RWPE1 (cell line): Measurements from ENCODE around the gene ZRANB1.
A peak's percentile ranks its signal among the peaks of the same experiment; 100 is the strongest.

Source experiments
- CTCF ChIA-PET: fragments of 350-600 bp; sonication (Branson Sonifier 250); formaldehyde crosslinking; extraction: SDS; loops from one replicate; lab custom pipeline; 2021; lab: Yijun Ruan, JAX
- POLR2A ChIA-PET: fragments of 400-600 bp; formaldehyde crosslinking; extraction: SDS; loops from one replicate; lab custom pipeline; 2020; ENCODE audit warnings: antibody characterized with exemption; ENCODE audit not compliant: low non-redundant PET; lab: Yijun Ruan, JAX
- DNase-seq: peaks from one replicate; pipeline ENCODE4 v3.0.0; 2012; ENCODE audit warnings: low spot score
- H3K27ac ChIP-seq: fragments of 450-650 bp; 2 replicates; pipeline ENCODE4 v1.5.1; 2017
- TF ChIP-seq, protein P1 (sequence below): fragments of 450-650 bp; conservative IDR thresholded peaks from 2 replicates; pipeline ENCODE4 v1.5.1; 2017; ENCODE audit warnings: low read depth, mild to moderate bottlenecking

The ZRANB1 gene

DNA sequence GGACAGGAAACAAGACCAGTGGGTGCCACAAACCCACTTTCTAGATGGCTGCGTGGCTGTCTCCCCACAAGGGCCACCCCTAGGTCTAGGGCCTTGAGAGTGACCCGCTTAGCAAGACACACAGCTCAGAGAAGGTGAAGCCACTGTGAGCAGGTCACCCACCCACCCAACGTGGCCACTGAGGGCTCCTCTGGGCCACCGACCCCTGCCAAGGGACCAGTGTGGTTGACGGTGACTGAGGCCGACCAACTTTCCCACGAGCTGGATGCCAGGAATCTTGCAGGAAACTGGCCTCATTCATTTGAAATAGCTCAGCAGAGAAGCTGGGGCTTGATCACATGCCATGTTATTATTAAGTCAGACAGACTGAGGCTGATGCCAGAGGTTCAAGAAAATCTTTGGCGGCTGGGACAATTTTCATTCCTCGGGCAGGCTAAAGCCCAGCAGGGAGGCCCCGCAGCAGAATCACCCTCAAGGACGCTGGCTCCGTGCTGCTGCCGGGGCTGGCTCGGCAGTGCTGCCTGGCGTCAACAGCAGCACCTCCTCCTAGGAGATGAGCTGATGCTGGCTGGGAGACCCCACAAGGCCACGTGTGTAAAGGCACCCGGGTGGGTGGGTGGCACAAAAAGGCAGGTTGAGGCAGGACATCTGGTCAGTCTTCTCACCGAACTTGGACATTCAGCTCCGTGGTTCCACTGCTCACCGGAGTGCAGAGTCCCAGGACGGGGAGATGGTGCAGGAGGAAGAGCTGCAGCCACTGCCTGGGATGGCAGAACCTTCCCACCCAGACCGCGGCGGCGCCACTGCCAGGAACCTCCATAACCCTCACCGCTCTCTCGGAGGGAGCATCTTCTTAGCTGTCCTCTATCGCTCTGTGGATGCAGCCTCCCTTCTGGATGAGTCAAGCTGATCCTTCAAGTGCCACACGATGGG, 57.8 kb downstream of the ZRANB1 start:
- CTCF ChIA-PET = no interaction called here
- POLR2A ChIA-PET = no interaction called here
- no peak for DNase-seq

DNA sequence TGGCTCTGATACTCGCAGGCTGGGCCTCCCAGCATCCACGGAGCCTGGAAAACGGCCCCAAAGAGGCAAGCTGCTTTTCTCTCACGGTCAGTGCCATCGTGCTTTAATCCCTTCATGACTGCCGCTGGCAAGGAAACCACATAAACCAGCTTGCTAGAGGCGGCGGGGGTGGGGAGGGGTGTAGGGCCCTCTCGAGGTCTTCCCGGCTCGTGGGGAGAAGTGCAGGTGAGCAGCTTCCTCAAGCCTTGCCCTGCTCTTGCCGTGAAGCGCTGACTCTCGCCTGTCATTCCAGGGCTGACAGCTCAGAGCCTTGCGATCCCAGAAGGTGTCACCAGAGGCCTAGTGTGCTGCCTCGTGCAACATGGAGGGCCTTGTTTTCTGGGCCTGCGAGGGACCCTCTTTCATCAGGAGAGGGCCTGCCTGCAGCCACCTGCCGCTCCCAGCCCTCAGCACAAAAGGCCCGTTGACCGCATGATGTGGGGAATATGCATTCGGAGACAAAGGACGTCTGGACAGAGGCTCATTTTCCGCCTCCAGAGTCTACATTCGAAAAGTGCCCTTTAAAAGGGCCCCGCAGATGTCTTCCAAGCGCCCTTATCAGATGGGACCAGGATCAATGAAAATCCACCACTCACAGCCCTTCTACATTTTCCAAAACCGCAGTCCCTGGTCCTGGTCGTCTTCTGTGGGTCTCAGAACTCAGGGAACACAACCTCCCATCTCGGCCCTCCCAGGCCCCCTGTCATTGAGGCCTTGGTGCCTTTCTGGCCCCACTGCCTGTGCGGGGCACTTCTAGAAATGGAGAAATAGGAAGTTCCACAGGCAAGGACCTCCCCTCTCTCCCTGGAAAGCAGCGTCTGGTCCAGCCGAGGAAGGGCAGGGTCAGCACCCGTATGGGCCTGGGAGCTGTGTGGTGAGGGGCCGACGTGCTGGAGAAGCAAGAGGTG, 58.7 kb downstream of the ZRANB1 start:
- DNase-seq = no peak
- POLR2A ChIA-PET = no interaction called here
- CTCF ChIA-PET = interaction anchor here (0.5 kb wide), 1 partner anchor 1926 kb away, joined by 3 read pairs; no protein-coding TSS in a partner anchor
- TF ChIP-seq, protein P1, sequence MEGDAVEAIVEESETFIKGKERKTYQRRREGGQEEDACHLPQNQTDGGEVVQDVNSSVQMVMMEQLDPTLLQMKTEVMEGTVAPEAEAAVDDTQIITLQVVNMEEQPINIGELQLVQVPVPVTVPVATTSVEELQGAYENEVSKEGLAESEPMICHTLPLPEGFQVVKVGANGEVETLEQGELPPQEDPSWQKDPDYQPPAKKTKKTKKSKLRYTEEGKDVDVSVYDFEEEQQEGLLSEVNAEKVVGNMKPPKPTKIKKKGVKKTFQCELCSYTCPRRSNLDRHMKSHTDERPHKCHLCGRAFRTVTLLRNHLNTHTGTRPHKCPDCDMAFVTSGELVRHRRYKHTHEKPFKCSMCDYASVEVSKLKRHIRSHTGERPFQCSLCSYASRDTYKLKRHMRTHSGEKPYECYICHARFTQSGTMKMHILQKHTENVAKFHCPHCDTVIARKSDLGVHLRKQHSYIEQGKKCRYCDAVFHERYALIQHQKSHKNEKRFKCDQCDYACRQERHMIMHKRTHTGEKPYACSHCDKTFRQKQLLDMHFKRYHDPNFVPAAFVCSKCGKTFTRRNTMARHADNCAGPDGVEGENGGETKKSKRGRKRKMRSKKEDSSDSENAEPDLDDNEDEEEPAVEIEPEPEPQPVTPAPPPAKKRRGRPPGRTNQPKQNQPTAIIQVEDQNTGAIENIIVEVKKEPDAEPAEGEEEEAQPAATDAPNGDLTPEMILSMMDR = no peak
- peak overlapping the region; percentile 80 for H3K27ac ChIP-seq

More for the DNA sequence above, 57.8 kb downstream of the ZRANB1 start:
- TF ChIP-seq, protein P1 = no peak
- H3K27ac ChIP-seq = peak overlapping the region; percentile 80

DNA sequence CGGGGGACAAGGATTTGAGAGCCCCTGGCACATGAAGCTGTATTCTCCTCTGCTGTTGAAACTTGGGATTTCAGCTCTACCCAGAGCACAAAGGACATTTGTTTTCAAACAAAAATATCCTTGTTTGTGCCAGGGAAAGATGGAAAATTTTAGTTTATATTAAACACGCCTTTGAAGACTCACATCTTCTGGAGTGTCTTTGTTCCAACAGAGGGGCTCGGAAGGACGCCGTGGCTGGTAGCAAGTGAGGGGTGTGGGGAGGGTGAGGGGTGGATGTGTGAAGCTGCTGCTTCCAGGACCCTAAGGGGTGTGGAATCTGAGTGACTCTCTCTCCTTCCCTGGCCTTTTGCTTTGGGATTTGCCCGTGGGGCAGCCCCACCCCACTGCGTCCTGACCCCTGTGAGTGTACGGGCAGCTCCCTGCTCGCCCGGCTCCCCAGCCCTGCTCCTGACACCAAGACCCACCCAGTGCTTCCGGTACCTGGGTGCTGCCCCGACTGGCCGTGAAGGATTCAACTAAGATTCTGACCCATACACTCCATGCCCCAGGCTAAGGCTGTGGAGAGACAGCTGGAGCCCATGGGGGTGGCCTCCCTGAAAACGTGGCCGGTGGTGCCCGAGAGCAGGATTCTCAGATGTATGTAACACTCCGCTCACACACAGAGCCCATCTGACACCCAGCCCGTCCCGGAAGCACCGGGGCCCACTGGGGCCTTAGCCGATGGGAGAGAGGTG, 59.6 kb downstream of the ZRANB1 start:
- CTCF ChIA-PET = interaction anchor here (0.5 to 1.0 kb wide), 3 partner anchors 171 to 1925 kb away, joined by 3 to 4 read pairs (median 3); no protein-coding TSS in a partner anchor
- H3K27ac ChIP-seq = peak overlapping the region; percentile 80
- TF ChIP-seq, protein P1 = no peak
- DNase-seq = peak; percentile 36
- POLR2A ChIA-PET = no interaction called here

DNA sequence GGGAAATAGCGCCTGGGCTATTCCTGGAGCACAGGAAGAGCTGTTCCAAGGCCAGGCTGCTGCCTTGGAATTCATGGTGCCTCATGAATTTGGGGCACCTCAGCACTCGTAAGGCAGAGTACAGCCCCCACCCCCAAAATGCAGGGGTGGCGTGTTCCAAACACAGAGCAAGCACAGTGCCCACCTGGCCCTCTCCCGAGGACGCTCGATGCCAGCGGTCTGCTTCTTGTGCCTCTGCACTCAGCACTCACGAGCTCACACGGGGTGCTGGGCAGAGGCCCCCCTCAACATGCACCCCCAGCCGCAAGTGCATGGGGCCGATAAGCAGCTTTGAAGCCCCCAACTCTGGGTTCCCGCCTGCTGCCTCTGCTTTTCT, 60.1 kb downstream of the ZRANB1 start:
- ChIA-PET POLR2A (no interaction called here), CTCF (interaction anchor here (1.0 kb wide), 1 partner anchor 295 kb away, joined by 3 read pairs; no protein-coding TSS in a partner anchor)
- TF ChIP-seq, protein P1 = no peak
- peak overlapping the region; percentile 80 for H3K27ac ChIP-seq
- DNase-seq = no peak

DNA sequence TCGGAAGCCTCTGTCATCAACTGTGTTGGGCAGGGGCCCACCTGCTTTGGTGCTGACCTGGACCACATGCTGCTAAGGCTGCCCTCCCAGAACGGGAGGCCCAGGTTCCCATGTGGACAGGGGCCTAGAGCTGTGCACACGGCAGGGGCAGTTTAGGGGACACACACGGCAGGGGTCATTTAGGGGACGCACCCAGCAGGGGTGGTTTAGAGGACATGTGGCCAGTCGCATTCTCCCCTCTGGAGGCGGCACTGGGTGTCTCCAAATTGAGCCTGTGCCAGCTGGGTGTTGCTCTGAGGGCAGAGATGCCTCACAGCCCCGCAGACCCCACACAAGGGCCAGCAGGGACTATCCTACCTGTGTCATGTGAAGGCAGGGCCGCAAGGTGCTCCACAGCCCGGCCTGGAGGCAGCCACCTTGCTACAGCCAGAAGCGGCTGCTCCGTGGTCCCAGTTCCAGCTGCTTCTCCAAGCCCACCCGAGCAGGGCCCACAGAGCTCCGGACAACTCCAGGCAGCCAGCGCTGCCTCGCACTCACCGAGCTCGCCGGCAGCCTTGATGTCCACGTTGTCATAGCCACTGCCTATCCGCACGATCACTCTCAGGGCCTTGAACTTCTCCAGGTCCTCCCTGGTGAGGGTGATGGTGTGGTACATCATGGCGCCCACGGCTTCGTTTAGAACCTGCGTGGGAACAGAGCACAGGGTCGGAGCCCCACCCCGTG, 60.7 kb downstream of the ZRANB1 start:
- ChIA-PET CTCF (interaction anchor here (0.6 to 1.0 kb wide), 2 partner anchors 12 to 294 kb away, joined by 3 read pairs; no protein-coding TSS in a partner anchor), POLR2A (no interaction called here)
- no peak for DNase-seq
- TF ChIP-seq, protein P1 = no peak
- H3K27ac ChIP-seq = peak overlapping the region; percentile 80
